Ovary (tissue), 3 donors: ENCODE results near the gene TMEM259.

ENCODE experiments used
- CTCF ChIP-seq, 3 donors: fragments of 450-650 bp in 2 of 3; fragments of 200-600 bp in 1 of 3; IDR thresholded peaks; one replicate each; pipeline versions ENCODE4 v1.5.1 to v1.8.0; 2016 to 2022; ENCODE audit warnings: antibody characterized with exemption in 3 of 3, mild to moderate bottlenecking in 1 of 3
- EP300 ChIP-seq: sonication (generic); formaldehyde crosslinking; IDR thresholded peaks from one replicate; pipeline ENCODE4 v1.6.1; 2017; ENCODE audit warnings: antibody characterized with exemption
- POLR2A ChIP-seq: fragments of 450-650 bp; IDR thresholded peaks from one replicate; pipeline ENCODE4 v1.6.1; 2017; ENCODE audit warnings: antibody characterized with exemption, mild to moderate bottlenecking, moderate library complexity
- donor health status: DM: no; HTN: no; CAD: no.

GRCh38 chr19:1018393-1018792 is 2.5 kb downstream of the TMEM259 start:
- TF ChIP-seq CTCF (IDR thresholded peaks at IDR 0.05) (no peak), POLR2A (no peak), EP300 (no peak)
